HG02678 (cell line): ENCODE results near the gene FOCAD.

Experiments
- ATAC-seq: cut with Tn5 transposase; IDR thresholded peaks from one replicate; pipeline ENCODE4 v1.9.1; 2021; ENCODE audit warnings: mild to moderate bottlenecking, moderate library complexity; ENCODE audit not compliant: unreplicated experiment

The FOCAD gene

DNA sequence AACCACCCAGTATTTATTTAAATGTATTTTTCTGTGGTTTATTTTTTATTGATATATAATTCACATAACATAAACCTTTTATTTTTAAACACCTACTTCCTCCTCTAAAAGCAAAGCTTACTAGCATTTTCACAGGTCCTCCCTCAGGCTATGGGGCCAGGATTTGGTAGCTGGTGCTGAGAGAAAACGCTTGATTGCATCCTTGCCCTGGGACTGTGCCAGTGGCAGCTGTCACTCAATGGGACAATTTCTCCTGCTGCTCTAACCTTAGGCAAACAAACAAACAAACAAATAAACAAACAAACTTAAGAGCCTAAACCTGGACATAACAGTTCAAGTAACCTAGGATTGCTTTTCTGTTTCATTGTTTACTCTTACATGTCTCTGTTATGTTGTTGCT lies 102.7 kb downstream of the FOCAD start:
- no peak for ATAC-seq

DNA sequence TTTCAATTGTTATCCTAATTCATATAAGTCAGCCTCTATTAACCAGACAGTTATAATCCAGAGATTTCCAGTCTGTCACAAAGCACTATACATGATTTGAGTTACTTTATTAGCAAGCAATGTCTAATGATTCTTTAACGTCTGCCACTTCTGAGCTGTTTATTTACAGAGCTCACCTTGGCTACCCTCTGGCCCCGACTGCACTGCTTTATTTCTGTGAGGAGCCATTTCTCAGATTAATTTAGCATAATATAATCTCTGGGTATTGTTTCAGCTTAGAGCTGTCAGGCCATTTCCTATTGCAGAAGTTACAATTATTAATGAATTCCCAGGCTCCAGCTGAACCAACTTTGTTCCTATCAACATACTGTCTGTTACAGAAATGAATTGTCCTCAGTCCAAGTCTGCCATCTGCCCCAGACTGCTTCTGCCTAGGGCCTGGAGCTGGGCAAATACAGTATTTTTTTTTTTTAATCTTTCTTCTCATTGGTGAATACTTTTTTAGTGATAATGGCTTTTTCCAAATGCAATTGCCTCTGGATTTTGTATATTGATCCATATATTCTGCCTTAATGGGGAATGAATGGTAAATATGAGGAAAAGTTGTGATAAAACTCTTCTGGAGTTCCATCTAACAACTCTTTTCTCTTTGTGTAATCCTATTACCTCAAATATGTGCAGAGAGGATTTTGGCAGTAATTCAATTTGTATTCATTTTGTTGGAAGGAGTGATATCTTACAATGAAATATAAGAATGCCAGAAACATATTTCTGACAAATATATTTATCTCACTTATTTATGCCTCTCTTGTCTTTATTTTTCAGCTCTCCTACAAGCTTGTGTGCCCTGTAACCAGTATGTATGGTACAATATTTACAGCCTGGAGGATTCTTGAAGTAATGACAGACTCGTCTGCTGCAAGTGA lies 104.7 kb downstream of the FOCAD start:
- no peak for ATAC-seq

DNA sequence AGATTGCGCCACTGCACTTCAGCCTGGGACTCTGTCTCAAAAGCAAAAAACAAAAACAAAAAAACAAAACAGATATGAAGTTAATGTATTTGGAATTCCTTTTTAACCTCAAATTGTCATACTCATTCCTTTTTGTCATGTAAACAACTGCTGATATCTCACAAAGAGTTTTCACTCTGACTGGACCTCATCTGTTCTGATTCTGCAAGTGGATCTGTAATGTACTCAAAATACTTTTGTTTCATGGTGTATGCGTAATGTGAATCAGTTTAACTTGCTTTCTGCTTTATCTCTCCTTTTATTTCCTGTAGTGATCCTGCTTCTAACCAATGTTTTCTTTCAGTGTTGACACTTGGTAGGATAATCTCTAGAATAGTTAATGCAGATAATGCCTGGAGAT lies 106.7 kb downstream of the FOCAD start:
- ATAC-seq, result no peak

DNA sequence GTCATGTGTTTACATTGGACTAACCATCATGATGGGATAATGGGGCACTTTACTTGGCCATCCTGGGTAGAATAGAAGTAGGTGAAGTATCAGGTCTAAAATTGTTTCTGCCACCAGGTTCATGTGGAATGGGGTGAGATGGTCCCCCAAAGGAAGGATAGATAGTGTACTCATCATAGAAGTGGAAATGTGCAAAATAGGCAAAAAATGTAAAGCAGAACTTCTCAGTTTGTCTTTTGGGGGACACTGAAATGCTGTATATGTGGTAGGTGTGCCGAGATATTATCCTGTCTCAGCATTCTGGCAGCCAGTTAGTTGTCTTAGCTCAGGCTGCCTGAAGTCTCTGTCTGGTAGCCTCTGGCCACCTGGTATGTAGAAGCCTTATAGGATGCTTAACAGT lies 107.6 kb downstream of the FOCAD start:
- no peak for ATAC-seq

DNA sequence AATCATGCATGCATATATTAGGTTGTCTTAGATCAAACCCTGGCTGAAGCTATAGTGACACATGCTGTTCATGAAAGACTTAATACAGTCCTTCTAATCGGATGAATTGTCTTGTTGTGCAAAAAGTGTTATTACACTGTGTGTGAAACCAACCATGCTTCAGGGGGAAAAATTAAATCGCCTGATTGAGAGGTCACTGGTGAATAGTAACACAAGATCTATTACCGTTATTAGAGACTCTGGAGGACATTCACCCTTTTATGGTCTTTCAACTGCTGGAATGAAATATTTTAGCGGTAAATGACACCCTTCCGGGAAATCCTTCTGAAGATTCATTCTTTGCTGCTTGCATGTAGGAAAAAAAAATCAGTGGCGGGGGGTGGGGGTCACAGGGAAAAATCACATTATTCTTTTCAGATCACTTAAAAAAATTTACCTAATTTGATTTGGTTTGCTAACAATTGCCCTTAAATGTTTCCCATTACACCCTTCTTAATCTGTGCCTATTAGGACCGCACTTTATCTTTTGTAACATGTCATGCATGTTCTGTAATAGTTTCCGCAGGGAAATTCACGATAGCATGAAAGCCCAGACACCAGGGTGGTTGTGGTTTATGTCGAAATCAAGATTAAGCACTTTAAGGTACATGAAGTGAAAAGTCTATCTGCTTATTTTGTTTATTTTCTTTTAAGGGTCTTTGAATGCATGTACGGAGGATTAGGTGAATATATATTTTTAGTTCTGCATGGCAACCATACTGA lies 120.6 kb downstream of the FOCAD start:
- ATAC-seq, result no peak

DNA sequence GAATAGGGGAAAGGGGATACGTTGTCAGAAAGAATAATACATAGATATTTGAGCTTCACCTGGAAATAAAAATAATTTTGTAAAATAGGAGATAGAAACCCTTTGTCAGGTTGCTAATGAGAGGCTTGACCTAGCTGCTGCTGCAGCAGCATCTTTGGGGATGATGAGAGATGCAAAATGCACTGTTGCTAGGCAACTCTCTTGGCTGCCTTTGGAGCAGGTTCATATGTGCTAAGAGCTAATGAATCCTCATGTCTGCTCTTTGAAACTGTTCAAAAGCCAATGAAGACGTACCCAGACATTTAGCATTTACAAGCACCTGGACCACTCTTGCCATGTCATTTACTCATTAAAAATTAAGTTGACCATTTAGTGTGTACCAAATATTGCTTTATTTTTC lies 121.7 kb downstream of the FOCAD start:
- no peak for ATAC-seq

DNA sequence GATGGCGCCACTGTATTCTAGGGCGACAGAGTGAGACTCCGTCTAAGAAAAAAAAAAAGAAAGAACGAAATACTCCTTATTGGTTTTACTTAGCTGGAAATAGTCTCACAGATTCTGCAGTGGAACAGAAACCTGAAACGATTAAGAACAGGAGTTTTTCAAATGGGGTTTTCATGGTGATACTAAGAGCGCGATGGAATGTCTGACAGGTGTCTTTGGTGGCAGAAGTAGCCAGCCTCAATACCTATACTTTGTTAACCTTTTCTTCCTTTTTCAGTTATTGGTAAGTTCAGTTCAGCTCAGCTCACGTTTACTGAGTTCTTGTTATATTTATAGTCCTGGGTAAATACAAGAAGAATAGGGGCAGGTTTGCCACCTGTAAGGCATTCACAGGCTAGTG lies 123.9 kb downstream of the FOCAD start:
- ATAC-seq, result no peak

DNA sequence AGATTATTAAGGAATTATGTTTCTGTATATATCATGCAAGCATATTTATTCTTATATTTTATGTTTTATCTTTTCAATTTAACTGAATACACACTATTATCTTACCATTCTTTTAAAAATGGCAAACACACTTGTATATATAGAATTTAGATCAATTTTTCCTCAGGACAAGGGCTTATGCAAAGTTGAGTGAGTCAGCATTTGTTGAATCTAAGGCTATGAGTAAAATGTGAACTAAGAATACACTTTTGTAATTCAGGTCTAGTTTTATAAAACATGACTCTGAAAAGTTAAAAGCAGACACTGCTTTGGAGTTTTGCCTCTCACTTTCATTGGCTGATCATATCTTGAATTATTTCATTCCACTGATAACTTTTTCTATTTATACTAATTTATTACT lies 127.8 kb downstream of the FOCAD start:
- ATAC-seq, result no peak

DNA sequence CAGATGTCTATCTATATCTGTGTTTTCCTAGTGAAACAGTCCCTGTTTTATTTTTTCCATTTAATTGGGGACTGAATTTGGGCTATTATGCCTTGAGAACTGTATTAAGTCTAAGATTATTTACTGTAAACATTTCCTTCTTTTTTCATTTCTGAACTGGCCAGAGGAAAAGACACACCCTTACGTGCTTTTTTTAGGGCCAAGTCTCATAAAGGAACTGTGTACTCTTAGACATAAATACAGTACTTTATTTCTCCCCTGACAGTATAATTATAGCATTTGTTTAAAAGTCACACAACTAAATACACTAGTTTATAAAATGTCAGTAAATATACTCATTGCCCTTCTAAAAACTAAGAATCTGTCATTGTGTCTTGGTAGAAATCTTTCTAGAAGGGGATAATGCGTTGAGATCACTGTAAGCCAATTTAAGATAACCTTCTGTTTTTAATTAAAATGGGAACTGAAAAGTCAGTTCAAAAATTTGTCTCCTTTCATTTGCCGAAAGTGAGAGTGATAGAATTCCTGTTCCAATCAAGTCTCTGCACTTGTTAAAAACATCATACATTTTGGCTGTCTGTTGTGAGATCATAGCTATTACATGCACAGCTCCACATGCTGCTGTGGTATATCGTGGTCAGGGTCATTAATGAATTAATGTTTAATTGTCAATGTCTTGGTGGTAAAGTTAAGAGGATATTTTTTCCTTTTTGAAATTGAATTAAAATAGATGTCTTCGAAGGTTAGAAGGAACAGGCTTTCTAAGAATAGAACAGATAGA lies 132.1 kb downstream of the FOCAD start:
- no peak for ATAC-seq

DNA sequence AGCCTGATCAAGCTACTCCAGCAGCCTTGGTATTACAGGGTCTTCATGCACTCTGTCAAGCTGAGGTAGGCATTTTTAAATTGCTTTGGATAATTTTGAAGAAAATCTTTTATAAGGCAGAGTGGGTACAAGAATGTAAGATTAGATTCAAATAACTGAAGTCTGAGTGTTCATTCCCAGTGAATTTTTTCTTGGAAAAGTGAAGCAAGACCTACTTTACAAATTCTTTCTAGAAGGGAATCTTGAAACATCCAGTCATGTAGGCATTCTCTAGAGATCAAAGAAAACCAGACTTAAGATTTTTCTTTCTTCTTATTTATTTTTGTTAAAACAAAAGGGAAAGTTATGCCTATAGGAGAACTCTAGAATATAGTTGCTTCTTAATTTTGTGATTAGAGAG lies 139.0 kb downstream of the FOCAD start:
- no peak for ATAC-seq

DNA sequence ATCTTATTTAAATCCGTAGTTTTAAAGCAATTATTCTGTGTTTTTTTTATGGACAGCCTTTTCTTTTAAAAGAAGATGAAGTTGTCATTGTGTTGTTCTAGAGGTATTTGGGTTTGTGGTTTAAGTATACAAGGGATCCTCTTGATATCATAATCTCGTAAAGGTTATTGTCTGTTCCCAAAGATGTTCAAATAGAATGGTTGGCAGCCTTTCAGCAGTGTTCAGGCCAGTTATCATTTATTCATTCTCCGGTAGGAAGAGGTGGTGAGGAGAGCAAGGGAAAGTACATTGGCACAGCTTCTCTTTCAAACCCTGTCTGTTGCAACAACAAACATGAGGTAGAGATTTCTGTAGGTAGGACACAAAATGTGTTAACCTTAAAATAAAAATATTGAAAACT lies 147.0 kb downstream of the FOCAD start:
- ATAC-seq, result no peak

DNA sequence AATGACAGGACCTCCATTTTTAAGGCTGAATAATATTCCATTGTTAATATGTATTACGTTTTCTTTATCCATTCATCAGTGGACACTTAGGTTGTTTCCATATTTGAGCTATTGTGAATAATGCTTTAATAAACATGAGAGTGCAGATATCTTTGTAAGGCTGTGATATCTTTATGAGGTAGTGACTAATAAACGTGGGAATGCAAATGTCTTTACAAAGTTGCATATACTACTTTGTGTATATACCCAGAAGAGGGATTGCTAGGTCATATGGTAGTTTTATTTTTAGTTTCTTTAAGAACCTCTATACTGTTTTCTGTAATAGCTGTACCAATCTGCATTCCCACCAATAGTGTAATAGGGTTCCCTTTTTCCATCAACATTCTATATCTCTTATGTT lies 148.7 kb downstream of the FOCAD start:
- ATAC-seq, result no peak

DNA sequence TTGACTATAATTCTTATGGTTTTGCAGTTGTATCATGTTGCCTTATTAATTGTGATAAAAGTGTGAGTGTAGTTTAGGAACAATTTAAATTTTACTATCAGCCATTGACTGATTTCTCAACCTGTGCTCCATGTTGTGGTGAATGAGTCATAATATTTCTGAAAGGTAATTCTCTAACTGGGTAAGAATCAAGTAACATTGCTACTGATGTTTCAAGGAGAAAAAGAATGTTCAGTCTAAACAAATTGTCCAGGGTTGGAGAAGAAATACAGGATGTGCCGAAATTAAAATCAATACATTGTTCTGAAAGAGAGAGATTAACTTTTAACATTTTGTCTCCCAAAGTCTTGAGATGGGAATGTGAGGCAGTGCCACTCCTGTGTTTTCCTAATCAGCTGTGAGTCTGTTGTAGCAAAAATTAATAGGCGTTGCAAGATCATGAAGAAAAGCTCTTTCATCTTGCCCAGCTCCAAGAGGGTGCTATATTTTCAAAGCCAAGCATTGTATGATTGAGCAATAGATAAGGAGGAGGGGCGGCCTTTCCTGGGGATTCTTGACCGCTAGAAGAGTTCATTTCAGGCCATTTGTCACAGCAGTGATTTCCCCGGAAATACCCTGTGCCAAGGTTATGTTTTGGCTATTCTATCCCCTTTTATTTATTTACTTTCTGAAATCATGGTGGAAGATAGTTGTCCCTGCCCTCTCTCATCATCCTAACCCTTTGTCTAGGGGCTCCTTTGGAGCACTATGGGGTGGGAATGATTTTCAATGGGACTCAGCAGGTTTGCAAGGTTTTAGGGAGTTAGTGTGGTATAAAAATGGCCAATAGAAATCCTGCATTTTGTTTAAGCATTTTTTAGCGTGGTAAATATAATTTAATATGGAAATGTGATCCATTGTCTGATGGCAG lies 151.6 kb downstream of the FOCAD start:
- ATAC-seq, result no peak

DNA sequence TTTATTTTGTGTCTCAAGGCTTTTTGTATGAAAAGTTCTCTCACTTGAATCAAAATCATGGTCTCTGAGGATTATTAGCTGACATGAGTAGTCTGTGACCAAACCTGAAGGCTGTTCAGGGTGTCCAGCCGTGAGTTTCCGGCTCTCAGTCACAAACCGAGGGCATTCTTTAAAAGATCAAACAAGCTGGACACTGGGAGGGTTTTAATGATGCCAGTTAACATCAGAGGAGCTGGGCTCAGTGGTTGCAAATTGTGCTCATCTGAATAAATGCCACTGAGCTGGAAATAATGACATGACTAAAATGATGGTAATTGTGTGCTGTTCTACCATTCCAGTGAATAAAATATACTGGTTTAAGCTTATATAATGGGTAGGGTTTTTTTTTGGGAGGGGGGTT lies 153.1 kb downstream of the FOCAD start:
- no peak for ATAC-seq

DNA sequence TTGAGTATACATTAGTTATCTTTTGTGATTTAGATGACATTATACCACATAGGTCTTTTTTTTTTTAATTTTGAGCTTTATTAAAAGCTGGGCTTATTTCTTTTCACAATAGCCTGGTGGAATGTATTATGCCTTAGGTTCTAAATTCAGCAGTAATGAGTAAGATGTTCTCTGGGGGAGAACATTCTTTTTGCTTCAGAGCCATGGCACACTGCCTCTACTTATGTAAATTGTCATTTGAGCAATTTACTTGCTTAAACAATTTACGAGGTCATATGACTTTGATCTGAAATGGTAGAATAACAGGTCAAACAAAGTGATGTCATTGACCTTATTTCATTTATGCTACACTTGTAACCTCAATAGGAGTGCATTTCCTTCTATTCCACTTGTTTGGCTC lies 154.2 kb downstream of the FOCAD start:
- ATAC-seq, result no peak

DNA sequence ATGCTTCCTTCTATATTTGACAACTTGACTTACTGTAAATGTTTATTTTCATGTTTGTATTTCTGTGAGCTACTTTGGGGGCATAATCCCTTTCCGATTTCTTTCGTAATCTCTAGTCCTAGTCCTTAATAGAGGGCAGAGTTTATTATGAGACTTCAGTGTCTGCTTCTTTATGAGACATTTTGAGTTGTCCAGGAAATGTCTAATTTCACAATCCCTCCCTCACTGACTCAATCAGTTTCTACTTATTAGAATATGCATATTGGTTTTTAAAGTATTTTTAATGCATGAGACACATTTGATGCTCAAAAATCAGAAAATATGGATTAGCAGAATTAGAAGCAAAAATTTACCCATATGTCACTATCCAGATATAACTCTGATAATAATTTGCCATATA lies 160.9 kb downstream of the FOCAD start:
- ATAC-seq, result no peak

DNA sequence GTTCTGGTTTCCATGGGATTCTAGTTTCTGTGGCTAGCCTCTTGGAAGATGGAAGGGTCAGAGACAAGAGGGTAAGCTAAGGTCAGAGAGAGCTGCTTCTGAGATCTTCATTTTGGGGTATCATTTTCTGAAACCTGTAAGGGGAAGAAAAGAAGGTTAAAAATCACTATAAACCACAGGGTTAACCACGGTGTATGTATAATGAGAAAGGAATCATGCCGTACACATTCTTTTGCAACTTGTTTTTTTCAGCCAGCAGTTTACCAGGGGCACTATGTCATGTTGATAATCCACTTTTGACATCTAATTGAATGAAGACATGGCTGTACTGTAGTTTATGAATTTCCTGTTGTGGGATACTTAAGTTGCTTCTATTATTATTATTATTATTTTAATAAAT lies 164.4 kb downstream of the FOCAD start:
- no peak for ATAC-seq

DNA sequence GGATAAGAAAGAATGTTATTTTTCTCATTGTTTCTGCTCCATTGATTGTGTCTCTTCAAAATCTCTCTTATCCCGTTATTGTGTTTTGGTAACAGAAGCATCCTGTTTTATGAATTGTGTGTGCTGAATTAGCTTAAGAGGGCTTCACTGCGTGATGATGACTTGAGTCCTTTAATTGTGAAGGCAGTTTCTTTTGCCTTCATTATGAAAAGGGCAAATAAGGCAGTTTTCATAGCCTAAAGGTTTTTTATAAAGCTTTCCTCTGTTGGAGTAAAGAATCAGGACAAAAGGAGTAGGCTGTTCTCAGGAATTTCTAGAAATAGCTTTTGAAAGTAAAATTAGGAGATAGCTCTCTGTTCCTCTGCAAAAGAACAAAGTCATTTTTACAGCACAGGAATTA lies 169.8 kb downstream of the FOCAD start:
- no peak for ATAC-seq

DNA sequence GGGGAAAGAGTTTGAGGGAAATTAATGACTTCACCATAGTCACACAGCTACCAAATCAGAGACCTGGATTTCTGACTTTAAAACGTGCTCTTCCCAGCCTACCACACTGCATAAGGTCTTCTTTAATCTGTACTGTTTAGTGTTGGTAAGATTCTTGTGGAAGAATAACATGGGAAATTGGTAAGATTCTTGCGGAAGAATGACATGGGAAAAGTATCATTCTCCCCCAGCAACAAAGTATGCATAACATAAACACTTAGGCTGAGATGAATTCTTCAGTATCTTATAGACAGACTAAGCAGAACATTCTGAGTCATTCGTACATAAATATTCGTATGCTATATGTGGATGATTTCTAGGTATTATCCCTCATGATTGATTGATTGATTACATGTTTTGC lies 170.4 kb downstream of the FOCAD start:
- no peak for ATAC-seq

DNA sequence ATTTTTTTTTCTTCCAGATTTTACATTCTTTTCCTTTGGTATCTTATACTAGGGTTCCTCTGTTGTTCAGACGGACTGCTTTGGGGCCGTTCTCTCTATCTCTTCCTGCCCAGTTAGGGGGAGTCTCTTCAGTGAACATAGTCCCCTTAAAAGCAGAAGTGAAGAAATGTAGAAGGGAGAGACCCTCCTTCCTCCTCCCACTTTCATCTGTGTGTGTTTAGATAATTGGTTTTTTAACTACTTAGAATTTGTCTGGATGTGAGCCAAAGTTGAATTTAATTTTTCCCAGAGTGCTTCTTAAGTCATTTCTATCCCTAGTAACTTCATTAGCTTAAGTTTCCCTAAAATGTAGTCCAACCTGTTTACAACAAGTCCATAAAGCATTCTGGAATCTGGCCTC lies 179.9 kb downstream of the FOCAD start:
- no peak for ATAC-seq

DNA sequence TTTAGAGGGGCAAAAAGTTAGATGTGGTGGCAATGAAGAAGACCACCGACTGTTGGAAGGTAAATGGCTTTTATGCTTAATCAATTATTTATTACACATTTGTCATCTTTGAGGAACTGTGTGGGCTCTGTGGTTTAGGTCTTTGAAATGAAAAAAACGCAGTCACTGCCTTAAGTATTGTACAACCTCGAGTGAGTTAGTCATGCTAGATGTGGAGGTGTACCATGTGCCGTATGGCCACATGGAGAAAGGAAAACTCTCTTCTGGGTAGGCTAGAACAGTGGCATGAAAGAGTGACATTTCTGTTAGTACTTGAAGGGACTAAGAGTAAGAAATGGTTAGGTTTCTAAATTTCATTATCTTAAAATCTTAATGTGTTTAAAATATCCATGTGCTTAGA lies 181.3 kb downstream of the FOCAD start:
- no peak for ATAC-seq
